Left renal pelvis (tissue), 4 donors: ENCODE results near the gene ZNF350. TPM values are rescaled to one million over a fixed set of nuclear protein-coding genes. Genes with fewer than 3 reads are reported as not detected.
"Not testable (repeated sequence)": the region's sequence is repeated elsewhere in the genome, so short reads cannot be mapped to it uniquely, and the experiment has no call there.

Experiments
- DNase-seq, 4 donors: peaks; one replicate each; pipeline ENCODE4 v3.0.0-alpha.2; 2013; ENCODE audit warnings: low read depth in 4 of 4, low spot score in 3 of 4
- polyA plus RNA-seq, 4 donors: library from polyadenylated mRNA; unstranded; fragments of 120-200 nt; gene quantifications; one replicate each; pipeline ENCODE4 v1.2.1, GENCODE V29; 2013; ENCODE audit not compliant: insufficient read length in 4 of 4

The ZNF350 gene
- polyA plus RNA-seq, 4 donors: 15.4 to 21.1 (median 19.8) TPM

GRCh38 chr19:51975787-51976186, 10.9 kb downstream of the ZNF350 start:
- not testable (repeated sequence) for DNase-seq

- no peak for DNase-seq
Measured at GRCh38 chr19:51971624-51972023, 15.0 kb downstream of the ZNF350 start.

- DNase-seq: no peak
Measured at GRCh38 chr19:51970718-51971117, 15.9 kb downstream of the ZNF350 start.

GRCh38 chr19:51965583-51965982, 21.1 kb downstream of the ZNF350 start:
- DNase-seq: no peak

GRCh38 chr19:51960621-51961233, 25.9 kb downstream of the ZNF350 start:
- not testable (repeated sequence) for DNase-seq

GRCh38 chr19:51959791-51960190, 26.8 kb downstream of the ZNF350 start:
- no peak for DNase-seq

- not testable (repeated sequence) for DNase-seq
Measured at GRCh38 chr19:51957846-51958245, 28.8 kb downstream of the ZNF350 start.

- DNase-seq: peak in 3 of 4 donors; percentile 52 to 69 (median 64)
Measured at GRCh38 chr19:51948975-51949374, 37.7 kb downstream of the ZNF350 start.

- DNase-seq: no peak
Measured at GRCh38 chr19:51946602-51947001, 40.0 kb downstream of the ZNF350 start.

GRCh38 chr19:51944798-51945552, 41.7 kb downstream of the ZNF350 start:
- DNase-seq: no peak

GRCh38 chr19:51938936-51939335, 47.7 kb downstream of the ZNF350 start:
- no peak for DNase-seq

- no peak for DNase-seq
Measured at GRCh38 chr19:51931921-51932320, 54.7 kb downstream of the ZNF350 start.

GRCh38 chr19:51927859-51928258, 58.8 kb downstream of the ZNF350 start:
- no peak for DNase-seq

GRCh38 chr19:51926784-51927741, 59.6 kb downstream of the ZNF350 start, which contains the start of gene ZNF613:
Gene ZNF613, plus strand, starts transcription at chr19:51927472. Its CDS starts 8,749 bp downstream, at chr19:51936221.
- DNase-seq: peak; percentile 89 to 97 (median 92)

GRCh38 chr19:51926426-51926783, 60.2 kb downstream of the ZNF350 start:
- DNase-seq: no peak

- no peak for DNase-seq
Measured at GRCh38 chr19:51921949-51922348, 64.7 kb downstream of the ZNF350 start.

- no peak for DNase-seq
Measured at GRCh38 chr19:51919606-51920005, 67.0 kb downstream of the ZNF350 start.

GRCh38 chr19:51916167-51916566, 70.5 kb downstream of the ZNF350 start:
- no peak for DNase-seq

GRCh38 chr19:51915324-51915867, 71.2 kb downstream of the ZNF350 start:
- no peak for DNase-seq
